ENCODE results near the gene KNDC1. TPM values are rescaled to one million over a fixed set of nuclear protein-coding genes. Genes with fewer than 3 reads are reported as not detected.

Gene KNDC1
- total and polyA plus RNA-seq, 2 donors = 0.47 to 1.2 TPM

- no peak for DNase-seq (ENCODE audit: extremely low spot score)
- no peaks in the 10 kb centered on the region for H3K36me3 ChIP-seq (ENCODE audit: insufficient read depth)
- no peak overlapping the region for H3K27ac ChIP-seq (ENCODE audit: low read depth)
- no peaks in the 10 kb centered on the region for H3K4me1 ChIP-seq (ENCODE audit: insufficient read depth)
- WGBS = 35% methylated on average over 26 of the region's 26 CpGs
- no peak overlapping the region for H3K4me3 ChIP-seq (ENCODE audit: low read depth, low read length)
These were observed 115.0 kb downstream of the KNDC1 start for GRCh38 chr10:133274751-133275683.

DNA sequence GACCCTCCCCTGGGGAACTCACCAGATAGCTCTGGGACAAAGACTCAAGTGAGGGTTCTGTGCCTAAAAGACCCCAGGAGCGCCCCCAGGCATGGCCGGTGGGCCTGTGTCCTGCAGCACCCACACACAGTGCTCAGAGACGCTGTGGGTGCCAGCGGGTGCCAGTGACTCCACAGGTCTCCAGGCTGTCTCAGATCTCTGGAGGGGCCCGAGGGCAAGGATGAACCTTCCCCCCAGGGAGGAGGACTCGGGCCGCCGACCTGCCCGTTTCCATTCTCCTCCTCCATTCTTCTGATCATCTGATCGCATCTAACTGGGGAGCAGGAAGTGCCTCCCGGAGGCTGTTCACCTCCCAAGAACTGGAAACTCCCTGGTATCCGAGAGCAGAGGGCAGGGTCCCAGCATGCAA is 115.7 kb downstream of the KNDC1 start:
- Histone ChIP-seq H3K4me1 (ENCODE audit: insufficient read depth) (no peaks in the 10 kb centered on the region), H3K36me3 (ENCODE audit: insufficient read depth) (peaks cover 3% of the 10 kb centered on the region), H3K27ac (ENCODE audit: low read depth) (no peak overlapping the region), H3K4me3 (ENCODE audit: low read depth, low read length) (peak overlapping the region; percentile 12)
- no peak for DNase-seq (ENCODE audit: extremely low spot score)
- WGBS = 33% methylated on average over 12 of the region's 12 CpGs

Other genes starting within 250 kb of the KNDC1 start
- 0.53 TPM for gene CFAP46, start 217.6 kb upstream of the KNDC1 start, total RNA-seq
- not detected for gene CFAP46, start 217.6 kb upstream of the KNDC1 start, polyA plus RNA-seq
- not detected for gene ADGRA1, start 72.3 kb upstream of the KNDC1 start, total RNA-seq
- 0.03 TPM for gene ADGRA1, start 72.3 kb upstream of the KNDC1 start, polyA plus RNA-seq
- gene UTF1, start 70.0 kb downstream of the KNDC1 start, total RNA-seq = not detected
- gene UTF1, start 70.0 kb downstream of the KNDC1 start, polyA plus RNA-seq = not detected
- gene VENTX, start 77.6 kb downstream of the KNDC1 start, total RNA-seq = not detected
- 1.3 TPM for gene VENTX, start 77.6 kb downstream of the KNDC1 start, polyA plus RNA-seq
- gene ADAM8, start 116.6 kb downstream of the KNDC1 start, total RNA-seq = 3.0 TPM
- gene ADAM8, start 116.6 kb downstream of the KNDC1 start, polyA plus RNA-seq = 5.7 TPM
- 27.8 TPM for gene TUBGCP2, start 148.7 kb downstream of the KNDC1 start, total RNA-seq
- 35.6 TPM for gene TUBGCP2, start 148.7 kb downstream of the KNDC1 start, polyA plus RNA-seq
- gene ZNF511, start 148.7 kb downstream of the KNDC1 start, total RNA-seq = 24.1 TPM
- gene ZNF511, start 148.7 kb downstream of the KNDC1 start, polyA plus RNA-seq = 41.5 TPM
- gene CALY, start 176.7 kb downstream of the KNDC1 start, total RNA-seq = 0.79 TPM
- gene CALY, start 176.7 kb downstream of the KNDC1 start, polyA plus RNA-seq = 1.1 TPM
- not detected for gene PRAP1, start 187.2 kb downstream of the KNDC1 start, total RNA-seq
- 0.19 TPM for gene PRAP1, start 187.2 kb downstream of the KNDC1 start, polyA plus RNA-seq
- gene FUOM, start 197.8 kb downstream of the KNDC1 start, total RNA-seq = 5.2 TPM
- gene FUOM, start 197.8 kb downstream of the KNDC1 start, polyA plus RNA-seq = 16.9 TPM
- 43.0 TPM for gene ECHS1, start 213.1 kb downstream of the KNDC1 start, total RNA-seq
- gene ECHS1, start 213.1 kb downstream of the KNDC1 start, polyA plus RNA-seq = 93.9 TPM
- 4.3 TPM for gene PAOX, start 219.0 kb downstream of the KNDC1 start, total RNA-seq
- 8.9 TPM for gene PAOX, start 219.0 kb downstream of the KNDC1 start, polyA plus RNA-seq
- gene MTG1, start 233.9 kb downstream of the KNDC1 start, total RNA-seq = 32.0 TPM
- gene MTG1, start 233.9 kb downstream of the KNDC1 start, polyA plus RNA-seq = 34.5 TPM

Measured in urinary bladder (tissue), 4 donors.